Measurements from ENCODE around the gene PER3. TPM values are rescaled to one million over a fixed set of nuclear protein-coding genes. Genes with fewer than 3 reads are reported as not detected.

Gene PER3
- polyA plus RNA-seq, 2 of the 4 experiments (the other 2 are of a cell fraction), result 1.9 to 3.7 TPM

- whole genome bisulfite sequencing (ENCODE audit: missing lambda C conversion rate), result 90% methylated on average over 15 of the region's 15 CpGs
- no peak for DNase-seq (ENCODE audit: low read depth in 1 of 2, low spot score in 1 of 2)
- Histone ChIP-seq H3K27ac (no peak overlapping the region), H3K9me3 (no peaks in the 10 kb centered on the region), H3K4me3 (no peak overlapping the region), H3K4me1 (no peaks in the 10 kb centered on the region), H3K4me2 (no peak overlapping the region)
- no peak for ATAC-seq
- no peak for FAIRE-seq
- CTCF ChIA-PET, result interaction anchor here (0.7 kb wide), 1 partner anchor 543 kb away, joined by 3 read pairs; no protein-coding TSS in a partner anchor
- TF ChIP-seq NFE2L2 (conservative IDR thresholded peaks at IDR 0.05; ENCODE audit: low read length) (no peak), CEBPB (IDR thresholded peaks at IDR 0.05) (no peak), RARB (CRISPR knock-in tag; IDR thresholded peaks at IDR 0.05) (no peak), ELK1 (IDR thresholded peaks at IDR 0.05; ENCODE audit: low read depth, low read length) (no peak), HES2 (IDR thresholded peaks at IDR 0.05) (no peak)
- POLR2A ChIA-PET, result no interaction called here
Observed at GRCh38 chr1:7861452-7861851, 77.4 kb downstream of the PER3 start.

- Histone ChIP-seq H3K4me1 (no peaks in the 10 kb centered on the region), H3K4me3 (no peak overlapping the region), H3K9me3 (no peaks in the 10 kb centered on the region), H3K4me2 (no peak overlapping the region), H3K27ac (no peak overlapping the region)
- ChIA-PET CTCF (no interaction called here), POLR2A (no interaction called here)
- no peak for DNase-seq (ENCODE audit: low read depth in 1 of 2, low spot score in 1 of 2)
- TF ChIP-seq CEBPB (IDR thresholded peaks at IDR 0.05), result no peak
- TF ChIP-seq MAX (IDR thresholded peaks at IDR 0.05), result no peak
- FAIRE-seq, result no peak
- ATAC-seq, result no peak
- 81% methylated on average over 15 of the region's 17 CpGs for WGBS (ENCODE audit: missing lambda C conversion rate)
Observed at GRCh38 chr1:7862211-7863060, 78.3 kb downstream of the PER3 start.

GRCh38 chr1:7863756-7864328 lies 79.8 kb downstream of the PER3 start:
- Histone ChIP-seq H3K9me3 (no peaks in the 10 kb centered on the region), H3K27ac (no peak overlapping the region), H3K4me3 (no peak overlapping the region), H3K4me2 (no peak overlapping the region), H3K4me1 (no peaks in the 10 kb centered on the region)
- ChIA-PET CTCF (no interaction called here), POLR2A (no interaction called here)
- DNase-seq (ENCODE audit: low read depth in 1 of 2, low spot score in 1 of 2) (no peak), ATAC-seq (no peak), FAIRE-seq (no peak)
- TF ChIP-seq RNF2 (IDR thresholded peaks at IDR 0.05; ENCODE audit: borderline replicate concordance, low read depth), result no peak
- no peak for TF ChIP-seq HOXB5 (CRISPR knock-in tag; IDR thresholded peaks at IDR 0.05)
- TF ChIP-seq ZFP36 (IDR thresholded peaks at IDR 0.05; ENCODE audit: borderline replicate concordance, partially characterized antibody), result no peak
- no peak for TF ChIP-seq ZNF302 (CRISPR knock-in tag; IDR thresholded peaks at IDR 0.05)
- TF ChIP-seq MYC (IDR thresholded peaks at IDR 0.05; ENCODE audit: borderline replicate concordance, low read length), result no peak
- TF ChIP-seq ZSCAN20 (CRISPR knock-in tag; IDR thresholded peaks at IDR 0.05), result no peak
- no peak for TF ChIP-seq BHLHE40 (IDR thresholded peaks at IDR 0.05; ENCODE audit: low read depth, low read length)
- no peak; the same call in 1 of the 2 replicates for TF ChIP-seq REST (IDR thresholded peaks at IDR 0.05)
- no peak for TF ChIP-seq CBX2 (IDR thresholded peaks at IDR 0.05; ENCODE audit: borderline replicate concordance, low read depth)
- TF ChIP-seq EHMT2 (IDR thresholded peaks at IDR 0.05; ENCODE audit: low read depth), result no peak
- no peak for TF ChIP-seq CHD4 (IDR thresholded peaks at IDR 0.05; ENCODE audit: borderline replicate concordance)
- no peak for TF ChIP-seq HEYL (CRISPR knock-in tag; IDR thresholded peaks at IDR 0.05)
- no peak for TF ChIP-seq E2F6 (IDR thresholded peaks at IDR 0.05; ENCODE audit: borderline replicate concordance, low read depth)
- WGBS (ENCODE audit: missing lambda C conversion rate), result 77% methylated on average over 8 of the region's 17 CpGs
